ENCODE results near the gene ATG14. TPM values are rescaled to one million over a fixed set of nuclear protein-coding genes. Genes with fewer than 3 reads are reported as not detected.

Gene ATG14
- polyA plus RNA-seq, 3 donors = 1.8 to 6.8 (median 3.3) TPM

DNA sequence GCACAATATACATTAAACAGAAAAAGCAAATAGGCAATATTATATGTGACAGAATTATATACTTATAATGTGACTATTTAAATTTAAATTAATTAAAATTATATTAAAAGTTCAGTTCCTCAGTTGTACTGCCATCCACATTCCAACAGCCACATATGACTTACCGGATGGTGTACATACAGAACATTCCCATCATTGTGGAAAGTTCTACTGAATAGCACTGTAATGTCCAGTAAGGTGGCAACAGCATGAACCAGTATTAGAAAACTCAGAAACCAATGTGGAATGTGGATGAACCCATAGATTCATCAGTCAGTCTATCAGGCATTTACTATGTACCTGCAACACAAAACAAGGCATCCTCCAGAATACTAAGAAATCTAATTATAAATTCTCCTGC lies 12.4 kb downstream of the ATG14 start:
- Histone ChIP-seq H3K36me3 (replicated peaks in 1 of 2; ENCODE audit: control insufficient read depth in 1 of 2, insufficient read depth in 2 of 2, low read length in 2 of 2) (peaks cover 17 to 32% of the 10 kb centered on the region in 2 donors), H4K20me1 (ENCODE audit: insufficient read depth, low read length) (peaks cover 42% of the 10 kb centered on the region), H3K9ac (ENCODE audit: insufficient read depth, low read length, poor library complexity, severe bottlenecking) (no peak overlapping the region), H3K9me3 (replicated peaks in 1 of 2; ENCODE audit: control insufficient read depth in 1 of 2, insufficient read depth in 1 of 2, low read length in 2 of 2) (no peaks in the 10 kb centered on the region), H3K4me2 (replicated peaks; ENCODE audit: extremely low read depth, low read length, poor library complexity, severe bottlenecking) (no peak overlapping the region), H3K27ac (ENCODE audit: low read depth in 1 of 2, low read length in 2 of 2) (no peak overlapping the region), H3K4me1 (ENCODE audit: control insufficient read depth in 1 of 2, insufficient read depth in 2 of 2, low read length in 2 of 2) (no peaks in the 10 kb centered on the region), H3K4me3 (replicated peaks in 1 of 3; ENCODE audit: low read depth in 2 of 3, low read length in 3 of 3) (no peak overlapping the region), H3K27me3 (ENCODE audit: control insufficient read depth in 2 of 2, insufficient read depth in 2 of 2, low read length in 2 of 2) (no peaks in the 10 kb centered on the region), H3K79me2 (ENCODE audit: insufficient read depth, low read length) (peaks cover 38% of the 10 kb centered on the region), H2AFZ (ENCODE audit: insufficient read depth, low read depth, low read length, poor library complexity, severe bottlenecking) (no peak overlapping the region)
- no peak overlapping the region for H3K27ac Mint-ChIP-seq
- peaks cover 26 to 28% of the 10 kb centered on the region in 2 donors for H3K36me3 Mint-ChIP-seq
- H3K4me1 Mint-ChIP-seq = peaks cover 12% of the 10 kb centered on the region
- no peaks in the 10 kb centered on the region for H3K9me3 Mint-ChIP-seq
- H3K4me3 Mint-ChIP-seq = no peak overlapping the region
- no peak for DNase-seq
- TF ChIP-seq CTCF (IDR thresholded peaks at IDR 0.05) = no peak
- H3K27me3 Mint-ChIP-seq (ENCODE audit: low read depth in 3 of 3) = no peaks in the 10 kb centered on the region
- intact Hi-C loops (cut with micrococcal nuclease) = no loop called here
- WGBS (ENCODE audit: insufficient coverage) = no CpG with 5 or more reads among the region's 1 CpG

DNA sequence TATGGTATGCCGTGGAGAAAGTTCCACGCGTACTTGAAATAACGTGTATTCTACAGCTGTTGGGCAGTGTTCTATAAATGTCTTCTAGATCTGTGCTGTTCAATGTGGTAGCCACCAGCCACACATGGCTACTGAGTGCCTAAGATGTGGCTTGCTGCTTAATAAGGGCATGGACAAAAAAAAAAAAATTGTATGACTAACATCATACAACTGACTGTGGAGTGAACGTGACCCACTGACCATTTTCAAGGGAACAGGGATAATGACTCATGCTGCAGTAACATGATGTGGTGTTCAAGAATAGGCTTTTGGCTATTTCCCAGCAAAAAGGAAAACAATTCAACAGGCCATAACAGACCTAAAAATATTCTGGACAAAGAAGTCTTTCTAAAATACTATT lies 13.0 kb downstream of the ATG14 start:
- Histone ChIP-seq H3K4me1 (ENCODE audit: control insufficient read depth in 1 of 2, insufficient read depth in 2 of 2, low read length in 2 of 2) (no peaks in the 10 kb centered on the region), H3K79me2 (ENCODE audit: insufficient read depth, low read length) (peaks cover 33% of the 10 kb centered on the region), H4K20me1 (ENCODE audit: insufficient read depth, low read length) (peaks cover 38% of the 10 kb centered on the region), H3K27me3 (ENCODE audit: control insufficient read depth in 2 of 2, insufficient read depth in 2 of 2, low read length in 2 of 2) (no peaks in the 10 kb centered on the region), H3K9ac (ENCODE audit: insufficient read depth, low read length, poor library complexity, severe bottlenecking) (no peak overlapping the region), H3K9me3 (replicated peaks in 1 of 2; ENCODE audit: control insufficient read depth in 1 of 2, insufficient read depth in 1 of 2, low read length in 2 of 2) (no peaks in the 10 kb centered on the region), H3K27ac (ENCODE audit: low read depth in 1 of 2, low read length in 2 of 2) (no peak overlapping the region), H2AFZ (ENCODE audit: insufficient read depth, low read depth, low read length, poor library complexity, severe bottlenecking) (no peak overlapping the region), H3K4me3 (replicated peaks in 1 of 3; ENCODE audit: low read depth in 2 of 3, low read length in 3 of 3) (no peak overlapping the region), H3K4me2 (replicated peaks; ENCODE audit: extremely low read depth, low read length, poor library complexity, severe bottlenecking) (no peak overlapping the region), H3K36me3 (replicated peaks in 1 of 2; ENCODE audit: control insufficient read depth in 1 of 2, insufficient read depth in 2 of 2, low read length in 2 of 2) (peaks cover 17 to 35% of the 10 kb centered on the region in 2 donors)
- WGBS (ENCODE audit: insufficient coverage) = 96% methylated on average over 4 of the region's 5 CpGs
- peaks cover 27 to 32% of the 10 kb centered on the region in 2 donors for H3K36me3 Mint-ChIP-seq
- no peaks in the 10 kb centered on the region for H3K27me3 Mint-ChIP-seq (ENCODE audit: low read depth in 3 of 3)
- no peak overlapping the region for H3K4me3 Mint-ChIP-seq
- H3K9me3 Mint-ChIP-seq = no peaks in the 10 kb centered on the region
- no peak overlapping the region for H3K27ac Mint-ChIP-seq
- H3K4me1 Mint-ChIP-seq = peaks cover 12% of the 10 kb centered on the region
- DNase-seq = peak in 1 of 3 donors; percentile 21
- intact Hi-C loops (cut with micrococcal nuclease) = no loop called here
- no peak for TF ChIP-seq CTCF (IDR thresholded peaks at IDR 0.05)

All from CD14-positive monocyte (primary cell).